ENCODE data around the gene MLN.

DNA sequence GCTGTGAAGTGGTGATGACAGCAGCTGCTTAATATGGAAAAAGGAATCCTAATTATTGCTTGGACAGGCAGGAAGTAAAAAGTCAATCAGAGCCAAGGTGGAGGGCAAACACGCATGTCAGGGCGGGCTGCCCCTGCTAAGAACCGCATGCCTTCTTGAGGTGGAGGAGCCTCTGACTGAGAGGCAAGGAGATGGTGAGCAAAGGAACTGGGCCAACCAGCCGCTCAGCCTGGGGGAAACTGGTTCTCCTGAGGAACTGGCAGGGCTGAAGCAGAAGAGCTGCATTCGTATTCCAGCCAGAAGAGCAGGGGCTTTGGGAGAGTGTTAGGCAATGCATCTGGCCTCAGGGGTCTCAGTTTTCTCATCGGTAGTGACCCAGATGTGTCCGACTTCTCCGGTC lies 13.1 kb upstream of the MLN start:
- TF ChIP-seq, protein P1, sequence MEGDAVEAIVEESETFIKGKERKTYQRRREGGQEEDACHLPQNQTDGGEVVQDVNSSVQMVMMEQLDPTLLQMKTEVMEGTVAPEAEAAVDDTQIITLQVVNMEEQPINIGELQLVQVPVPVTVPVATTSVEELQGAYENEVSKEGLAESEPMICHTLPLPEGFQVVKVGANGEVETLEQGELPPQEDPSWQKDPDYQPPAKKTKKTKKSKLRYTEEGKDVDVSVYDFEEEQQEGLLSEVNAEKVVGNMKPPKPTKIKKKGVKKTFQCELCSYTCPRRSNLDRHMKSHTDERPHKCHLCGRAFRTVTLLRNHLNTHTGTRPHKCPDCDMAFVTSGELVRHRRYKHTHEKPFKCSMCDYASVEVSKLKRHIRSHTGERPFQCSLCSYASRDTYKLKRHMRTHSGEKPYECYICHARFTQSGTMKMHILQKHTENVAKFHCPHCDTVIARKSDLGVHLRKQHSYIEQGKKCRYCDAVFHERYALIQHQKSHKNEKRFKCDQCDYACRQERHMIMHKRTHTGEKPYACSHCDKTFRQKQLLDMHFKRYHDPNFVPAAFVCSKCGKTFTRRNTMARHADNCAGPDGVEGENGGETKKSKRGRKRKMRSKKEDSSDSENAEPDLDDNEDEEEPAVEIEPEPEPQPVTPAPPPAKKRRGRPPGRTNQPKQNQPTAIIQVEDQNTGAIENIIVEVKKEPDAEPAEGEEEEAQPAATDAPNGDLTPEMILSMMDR (IDR thresholded peaks at IDR 0.05) = no peak
- TF ChIP-seq EZH2 (IDR thresholded peaks at IDR 0.05; ENCODE audit: borderline replicate concordance, insufficient read depth, low read depth, low read length, poor library complexity, severe bottlenecking) = no peak

Measured in B cell (primary cell).